ENCODE data around the gene DNAAF9. TPM values are rescaled to one million over a fixed set of nuclear protein-coding genes. Genes with fewer than 3 reads are reported as not detected.

The DNAAF9 gene
- total RNA-seq, 2 donors from 2014 or later: 24.5 to 27.7 TPM

DNA sequence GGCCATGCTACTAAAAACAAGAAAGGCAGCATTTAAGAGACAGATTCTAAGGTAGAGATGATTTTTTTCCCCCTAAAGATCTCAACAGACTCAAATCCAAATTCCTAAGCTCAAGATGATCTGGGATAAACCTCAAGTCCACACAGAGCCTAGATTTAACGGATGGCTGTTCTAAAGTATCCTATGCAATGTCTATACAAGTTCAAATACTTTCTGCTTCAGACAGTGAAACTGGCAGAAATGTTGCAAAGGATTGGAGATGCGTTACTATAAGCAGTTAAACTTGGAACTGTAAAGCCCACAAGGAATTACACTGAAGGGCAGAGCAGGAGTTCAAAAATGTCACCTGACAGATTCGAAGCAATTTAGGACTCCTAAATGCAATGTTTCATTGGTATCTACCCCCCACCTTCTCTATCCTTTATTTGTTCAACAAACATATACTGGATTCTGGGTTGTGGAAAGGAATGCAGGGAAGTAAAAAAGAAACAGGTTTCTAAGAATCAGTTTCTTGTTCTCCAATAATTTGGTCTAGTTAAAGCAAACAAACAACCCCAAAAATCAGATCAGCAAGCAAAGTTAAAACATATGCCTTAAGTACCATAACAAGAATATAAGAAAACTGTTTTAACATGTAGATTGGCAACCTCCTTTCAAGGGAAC lies 1.6 kb downstream of the DNAAF9 start:
- H3K4me3 ChIP-seq: peak overlapping the region; percentile 87
- ATAC-seq (ENCODE audit: insufficient number of reproducible peaks, low FRiP score, low read depth) (no peak), DNase-seq (ENCODE audit: low spot score) (no peak)
- H3K4me1 ChIP-seq (ENCODE audit: control insufficient read depth in 1 of 2, low read depth in 2 of 2): peaks cover 3 to 34% of the 10 kb centered on the region in 2 donors
- no peaks in the 10 kb centered on the region for H3K27me3 ChIP-seq (replicated peaks; ENCODE audit: insufficient read depth)
- H3K9me3 ChIP-seq: no peaks in the 10 kb centered on the region
- no peaks in the 10 kb centered on the region for H3K36me3 ChIP-seq
- TF ChIP-seq, protein P1, sequence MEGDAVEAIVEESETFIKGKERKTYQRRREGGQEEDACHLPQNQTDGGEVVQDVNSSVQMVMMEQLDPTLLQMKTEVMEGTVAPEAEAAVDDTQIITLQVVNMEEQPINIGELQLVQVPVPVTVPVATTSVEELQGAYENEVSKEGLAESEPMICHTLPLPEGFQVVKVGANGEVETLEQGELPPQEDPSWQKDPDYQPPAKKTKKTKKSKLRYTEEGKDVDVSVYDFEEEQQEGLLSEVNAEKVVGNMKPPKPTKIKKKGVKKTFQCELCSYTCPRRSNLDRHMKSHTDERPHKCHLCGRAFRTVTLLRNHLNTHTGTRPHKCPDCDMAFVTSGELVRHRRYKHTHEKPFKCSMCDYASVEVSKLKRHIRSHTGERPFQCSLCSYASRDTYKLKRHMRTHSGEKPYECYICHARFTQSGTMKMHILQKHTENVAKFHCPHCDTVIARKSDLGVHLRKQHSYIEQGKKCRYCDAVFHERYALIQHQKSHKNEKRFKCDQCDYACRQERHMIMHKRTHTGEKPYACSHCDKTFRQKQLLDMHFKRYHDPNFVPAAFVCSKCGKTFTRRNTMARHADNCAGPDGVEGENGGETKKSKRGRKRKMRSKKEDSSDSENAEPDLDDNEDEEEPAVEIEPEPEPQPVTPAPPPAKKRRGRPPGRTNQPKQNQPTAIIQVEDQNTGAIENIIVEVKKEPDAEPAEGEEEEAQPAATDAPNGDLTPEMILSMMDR (IDR thresholded peaks at IDR 0.05): no peak
- H3K27ac ChIP-seq: peak overlapping the region; percentile 83 to 84

DNA sequence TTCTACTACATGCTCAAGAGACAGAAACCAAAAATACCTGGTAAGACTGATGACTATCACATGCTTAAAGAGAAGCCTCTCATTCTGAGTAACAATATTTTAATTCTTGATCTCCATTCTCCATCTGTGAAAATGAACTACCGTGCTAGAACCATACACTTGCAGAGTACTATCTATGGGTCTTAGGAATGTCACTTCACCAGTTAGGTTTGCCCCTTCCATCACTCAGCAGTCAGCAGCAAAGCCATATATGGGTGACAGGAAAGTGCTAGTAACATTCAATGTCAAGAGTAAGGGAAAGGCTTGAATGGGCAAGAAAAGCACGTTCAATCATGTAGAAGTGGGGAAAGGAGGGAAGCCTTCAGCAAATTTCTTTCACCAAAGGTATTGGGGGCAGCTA lies 2.3 kb downstream of the DNAAF9 start:
- peak overlapping the region in 1 of 2 donors; percentile 83 for H3K27ac ChIP-seq
- peak overlapping the region; percentile 87 for H3K4me3 ChIP-seq

DNA sequence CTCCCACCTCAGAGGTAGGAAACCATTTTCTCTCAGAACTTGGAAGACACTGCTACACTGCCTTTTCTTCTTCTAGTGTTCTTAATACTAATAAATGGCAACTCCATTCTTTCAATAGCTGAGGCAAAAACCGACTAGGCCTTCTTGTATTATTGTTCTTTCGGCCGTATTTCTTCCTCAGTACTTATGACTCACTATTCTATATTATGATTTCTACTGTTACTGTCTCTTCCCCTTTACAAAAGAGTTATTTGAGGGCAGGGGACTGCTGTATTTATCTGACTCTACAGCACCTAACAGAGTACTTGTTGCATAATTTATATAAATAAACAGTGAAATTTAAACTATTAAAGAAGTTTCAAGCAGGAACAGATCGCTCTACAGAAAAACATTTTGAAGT lies 3.1 kb downstream of the DNAAF9 start:
- Histone ChIP-seq H3K27me3 (replicated peaks; ENCODE audit: insufficient read depth) (no peaks in the 10 kb centered on the region), H3K36me3 (no peaks in the 10 kb centered on the region), H3K4me1 (ENCODE audit: control insufficient read depth in 1 of 2, low read depth in 2 of 2) (peaks cover 3 to 39% of the 10 kb centered on the region in 2 donors), H3K27ac (no peak overlapping the region), H3K9me3 (no peaks in the 10 kb centered on the region), H3K4me3 (no peak overlapping the region)
- no peak for DNase-seq (ENCODE audit: low spot score)
- TF ChIP-seq, protein P1 (IDR thresholded peaks at IDR 0.05): no peak
- no peak for ATAC-seq (ENCODE audit: insufficient number of reproducible peaks, low FRiP score, low read depth)

More for the DNA sequence above, 2.3 kb downstream of the DNAAF9 start:
- H3K9me3 ChIP-seq: no peaks in the 10 kb centered on the region
- no peaks in the 10 kb centered on the region for H3K27me3 ChIP-seq (replicated peaks; ENCODE audit: insufficient read depth)
- TF ChIP-seq, protein P1 (IDR thresholded peaks at IDR 0.05): no peak
- no peak for ATAC-seq (ENCODE audit: insufficient number of reproducible peaks, low FRiP score, low read depth)
- H3K36me3 ChIP-seq: no peaks in the 10 kb centered on the region
- peaks cover 3 to 39% of the 10 kb centered on the region in 2 donors for H3K4me1 ChIP-seq (ENCODE audit: control insufficient read depth in 1 of 2, low read depth in 2 of 2)
- DNase-seq (ENCODE audit: low spot score): no peak

DNA sequence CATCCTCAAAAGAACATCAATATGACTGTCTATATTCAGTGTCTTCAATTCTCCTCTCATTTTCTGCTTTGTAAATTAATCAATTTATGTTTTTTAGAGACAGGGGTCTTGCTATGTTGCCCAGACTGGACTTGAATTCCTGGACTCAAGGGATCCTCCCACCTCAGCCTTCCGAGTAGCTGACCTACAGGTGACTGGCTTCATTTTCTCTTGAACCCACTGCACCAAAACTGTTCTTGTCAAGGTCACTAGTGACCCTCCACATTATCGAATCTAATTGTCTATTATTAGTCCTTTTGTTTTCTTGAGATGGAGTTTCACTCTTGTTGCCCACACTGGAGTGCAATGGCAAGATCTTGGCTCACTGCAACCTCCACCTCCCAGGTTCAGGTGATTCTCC lies 3.7 kb downstream of the DNAAF9 start:
- no peaks in the 10 kb centered on the region for H3K9me3 ChIP-seq
- H3K4me1 ChIP-seq (ENCODE audit: control insufficient read depth in 1 of 2, low read depth in 2 of 2): peaks cover 0 to 34% of the 10 kb centered on the region in 2 donors
- no peaks in the 10 kb centered on the region for H3K27me3 ChIP-seq (replicated peaks; ENCODE audit: insufficient read depth)
- no peaks in the 10 kb centered on the region for H3K36me3 ChIP-seq
- DNase-seq (ENCODE audit: low spot score) (no peak), ATAC-seq (ENCODE audit: insufficient number of reproducible peaks, low FRiP score, low read depth) (no peak)
- no peak overlapping the region for H3K27ac ChIP-seq
- no peak overlapping the region for H3K4me3 ChIP-seq
- TF ChIP-seq, protein P1 (IDR thresholded peaks at IDR 0.05): no peak

DNA sequence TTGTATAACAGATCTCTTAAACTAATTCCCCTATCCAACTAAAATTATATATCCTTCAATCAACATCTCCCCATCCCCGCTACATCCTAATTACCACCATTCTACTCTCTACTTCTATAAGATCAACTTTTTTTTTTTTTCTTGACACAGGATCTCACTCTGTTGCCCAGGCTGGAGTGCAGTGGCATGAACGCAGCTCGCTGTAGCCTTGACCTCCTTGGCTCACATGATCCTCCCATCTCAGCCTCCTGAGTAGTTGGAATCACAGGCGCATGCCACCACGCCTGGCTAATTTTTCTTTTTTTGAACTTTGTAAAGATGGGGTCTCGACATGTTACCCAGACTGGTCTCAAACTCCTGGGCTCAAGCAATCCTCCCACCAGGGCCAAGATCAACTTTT lies 5.0 kb downstream of the DNAAF9 start:
- ATAC-seq (ENCODE audit: insufficient number of reproducible peaks, low FRiP score, low read depth): no peak
- peaks cover 0 to 34% of the 10 kb centered on the region in 2 donors for H3K4me1 ChIP-seq (ENCODE audit: control insufficient read depth in 1 of 2, low read depth in 2 of 2)

More for the DNA sequence above, 5.0 kb downstream of the DNAAF9 start:
- no peaks in the 10 kb centered on the region for H3K9me3 ChIP-seq
- no peak overlapping the region for H3K4me3 ChIP-seq
- no peak overlapping the region for H3K27ac ChIP-seq
- H3K36me3 ChIP-seq: no peaks in the 10 kb centered on the region
- TF ChIP-seq, protein P1 (IDR thresholded peaks at IDR 0.05): no peak
- DNase-seq (ENCODE audit: low spot score): no peak
- H3K27me3 ChIP-seq (replicated peaks; ENCODE audit: insufficient read depth): no peaks in the 10 kb centered on the region
